Measurements from ENCODE around the gene PKNOX1. TPM values are rescaled to one million over a fixed set of nuclear protein-coding genes. Genes with fewer than 3 reads are reported as not detected.

Gene PKNOX1
- total and polyA plus RNA-seq, 9 of the 15 experiments (the other 6 are each of a cell fraction or from before 2014, with no cell fraction given), result 8.8 to 25.9 (median 13.2) TPM

DNA sequence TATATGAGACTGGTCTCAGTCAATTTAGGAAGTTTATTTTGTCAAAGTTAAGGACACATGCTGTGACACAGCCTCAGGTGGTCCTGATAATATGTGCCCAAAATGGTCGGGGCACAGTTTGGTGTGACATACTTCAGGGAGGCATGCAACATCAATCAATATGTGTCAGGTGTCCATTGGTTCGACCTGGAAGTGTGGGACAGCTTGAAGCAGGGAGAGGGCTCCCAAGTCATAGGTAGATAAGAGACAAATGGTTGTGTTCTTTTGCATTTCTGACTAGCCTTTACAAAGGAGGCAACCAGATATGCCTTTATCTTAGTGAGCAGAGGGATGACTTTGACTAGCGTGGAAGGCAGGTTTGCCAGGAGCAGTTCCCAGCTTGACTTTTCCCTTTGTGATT is 44.4 kb upstream of the PKNOX1 start (continued):
- TF ChIP-seq, protein P1, sequence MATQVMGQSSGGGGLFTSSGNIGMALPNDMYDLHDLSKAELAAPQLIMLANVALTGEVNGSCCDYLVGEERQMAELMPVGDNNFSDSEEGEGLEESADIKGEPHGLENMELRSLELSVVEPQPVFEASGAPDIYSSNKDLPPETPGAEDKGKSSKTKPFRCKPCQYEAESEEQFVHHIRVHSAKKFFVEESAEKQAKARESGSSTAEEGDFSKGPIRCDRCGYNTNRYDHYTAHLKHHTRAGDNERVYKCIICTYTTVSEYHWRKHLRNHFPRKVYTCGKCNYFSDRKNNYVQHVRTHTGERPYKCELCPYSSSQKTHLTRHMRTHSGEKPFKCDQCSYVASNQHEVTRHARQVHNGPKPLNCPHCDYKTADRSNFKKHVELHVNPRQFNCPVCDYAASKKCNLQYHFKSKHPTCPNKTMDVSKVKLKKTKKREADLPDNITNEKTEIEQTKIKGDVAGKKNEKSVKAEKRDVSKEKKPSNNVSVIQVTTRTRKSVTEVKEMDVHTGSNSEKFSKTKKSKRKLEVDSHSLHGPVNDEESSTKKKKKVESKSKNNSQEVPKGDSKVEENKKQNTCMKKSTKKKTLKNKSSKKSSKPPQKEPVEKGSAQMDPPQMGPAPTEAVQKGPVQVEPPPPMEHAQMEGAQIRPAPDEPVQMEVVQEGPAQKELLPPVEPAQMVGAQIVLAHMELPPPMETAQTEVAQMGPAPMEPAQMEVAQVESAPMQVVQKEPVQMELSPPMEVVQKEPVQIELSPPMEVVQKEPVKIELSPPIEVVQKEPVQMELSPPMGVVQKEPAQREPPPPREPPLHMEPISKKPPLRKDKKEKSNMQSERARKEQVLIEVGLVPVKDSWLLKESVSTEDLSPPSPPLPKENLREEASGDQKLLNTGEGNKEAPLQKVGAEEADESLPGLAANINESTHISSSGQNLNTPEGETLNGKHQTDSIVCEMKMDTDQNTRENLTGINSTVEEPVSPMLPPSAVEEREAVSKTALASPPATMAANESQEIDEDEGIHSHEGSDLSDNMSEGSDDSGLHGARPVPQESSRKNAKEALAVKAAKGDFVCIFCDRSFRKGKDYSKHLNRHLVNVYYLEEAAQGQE (IDR thresholded peaks at IDR 0.05; ENCODE audit: borderline replicate concordance), result peak; percentile 24; the same call in 1 of the 2 replicates
- TF ChIP-seq, protein P1 (CRISPR knock-in tag; IDR thresholded peaks at IDR 0.05; ENCODE audit: low read depth), result no peak
- TF ChIP-seq ZNF668 (CRISPR knock-in tag; IDR thresholded peaks at IDR 0.05), result no peak
- no peak for TF ChIP-seq ZFP36 (IDR thresholded peaks at IDR 0.05; ENCODE audit: low read depth, low read length, partially characterized antibody)
- TF ChIP-seq ZNF644 (tag; IDR thresholded peaks at IDR 0.05; ENCODE audit: low read depth), result no peak
- TF ChIP-seq GABPB1 (CRISPR knock-in tag; IDR thresholded peaks at IDR 0.05), result no peak
- no peak for TF ChIP-seq KLF1 (tag; IDR thresholded peaks at IDR 0.05)
- TF ChIP-seq RAD51 (IDR thresholded peaks at IDR 0.05; ENCODE audit: borderline replicate concordance, low read depth), result no peak
- TF ChIP-seq CHCHD3 (CRISPR knock-in tag; IDR thresholded peaks at IDR 0.05), result no peak
- TF ChIP-seq ZNF717 (CRISPR knock-in tag; IDR thresholded peaks at IDR 0.05), result no peak
- no peak for TF ChIP-seq ZNF3 (CRISPR knock-in tag; IDR thresholded peaks at IDR 0.05)
- no peak for TF ChIP-seq MIER1 (IDR thresholded peaks at IDR 0.05; ENCODE audit: low read depth)
- no peak for TF ChIP-seq BRD4 (IDR thresholded peaks at IDR 0.05)
- TF ChIP-seq CBFA2T3 (IDR thresholded peaks at IDR 0.05), result peak; percentile 92
- no peak for TF ChIP-seq EZH2 (IDR thresholded peaks at IDR 0.05; ENCODE audit: borderline replicate concordance, low read depth, low read length)
- TF ChIP-seq ZC3H11A (IDR thresholded peaks at IDR 0.05; ENCODE audit: low read depth, low read length), result no peak
- TF ChIP-seq, protein P2, sequence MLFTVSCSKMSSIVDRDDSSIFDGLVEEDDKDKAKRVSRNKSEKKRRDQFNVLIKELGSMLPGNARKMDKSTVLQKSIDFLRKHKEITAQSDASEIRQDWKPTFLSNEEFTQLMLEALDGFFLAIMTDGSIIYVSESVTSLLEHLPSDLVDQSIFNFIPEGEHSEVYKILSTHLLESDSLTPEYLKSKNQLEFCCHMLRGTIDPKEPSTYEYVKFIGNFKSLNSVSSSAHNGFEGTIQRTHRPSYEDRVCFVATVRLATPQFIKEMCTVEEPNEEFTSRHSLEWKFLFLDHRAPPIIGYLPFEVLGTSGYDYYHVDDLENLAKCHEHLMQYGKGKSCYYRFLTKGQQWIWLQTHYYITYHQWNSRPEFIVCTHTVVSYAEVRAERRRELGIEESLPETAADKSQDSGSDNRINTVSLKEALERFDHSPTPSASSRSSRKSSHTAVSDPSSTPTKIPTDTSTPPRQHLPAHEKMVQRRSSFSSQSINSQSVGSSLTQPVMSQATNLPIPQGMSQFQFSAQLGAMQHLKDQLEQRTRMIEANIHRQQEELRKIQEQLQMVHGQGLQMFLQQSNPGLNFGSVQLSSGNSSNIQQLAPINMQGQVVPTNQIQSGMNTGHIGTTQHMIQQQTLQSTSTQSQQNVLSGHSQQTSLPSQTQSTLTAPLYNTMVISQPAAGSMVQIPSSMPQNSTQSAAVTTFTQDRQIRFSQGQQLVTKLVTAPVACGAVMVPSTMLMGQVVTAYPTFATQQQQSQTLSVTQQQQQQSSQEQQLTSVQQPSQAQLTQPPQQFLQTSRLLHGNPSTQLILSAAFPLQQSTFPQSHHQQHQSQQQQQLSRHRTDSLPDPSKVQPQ (CRISPR knock-in tag; IDR thresholded peaks at IDR 0.05; ENCODE audit: borderline replicate concordance), result no peak
- TF ChIP-seq, protein P3, sequence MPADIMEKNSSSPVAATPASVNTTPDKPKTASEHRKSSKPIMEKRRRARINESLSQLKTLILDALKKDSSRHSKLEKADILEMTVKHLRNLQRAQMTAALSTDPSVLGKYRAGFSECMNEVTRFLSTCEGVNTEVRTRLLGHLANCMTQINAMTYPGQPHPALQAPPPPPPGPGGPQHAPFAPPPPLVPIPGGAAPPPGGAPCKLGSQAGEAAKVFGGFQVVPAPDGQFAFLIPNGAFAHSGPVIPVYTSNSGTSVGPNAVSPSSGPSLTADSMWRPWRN (IDR thresholded peaks at IDR 0.05; ENCODE audit: low read depth), result no peak
- TF ChIP-seq RHOXF2B (CRISPR knock-in tag; conservative IDR thresholded peaks at IDR 0.05), result no peak
- TF ChIP-seq TGIF2 (CRISPR knock-in tag; IDR thresholded peaks at IDR 0.05), result no peak
- no peak for TF ChIP-seq PYGO2 (tag; IDR thresholded peaks at IDR 0.05)

Data from K562 (cell line).